ENCODE data around the gene GSN. TPM values are rescaled to one million over a fixed set of nuclear protein-coding genes. Genes with fewer than 3 reads are reported as not detected.
A peak's percentile ranks its signal among the peaks of the same experiment; 100 is the strongest.

The GSN gene
- polyA plus RNA-seq, 3 donors = 67.4 to 187 (median 95.8) TPM

DNA sequence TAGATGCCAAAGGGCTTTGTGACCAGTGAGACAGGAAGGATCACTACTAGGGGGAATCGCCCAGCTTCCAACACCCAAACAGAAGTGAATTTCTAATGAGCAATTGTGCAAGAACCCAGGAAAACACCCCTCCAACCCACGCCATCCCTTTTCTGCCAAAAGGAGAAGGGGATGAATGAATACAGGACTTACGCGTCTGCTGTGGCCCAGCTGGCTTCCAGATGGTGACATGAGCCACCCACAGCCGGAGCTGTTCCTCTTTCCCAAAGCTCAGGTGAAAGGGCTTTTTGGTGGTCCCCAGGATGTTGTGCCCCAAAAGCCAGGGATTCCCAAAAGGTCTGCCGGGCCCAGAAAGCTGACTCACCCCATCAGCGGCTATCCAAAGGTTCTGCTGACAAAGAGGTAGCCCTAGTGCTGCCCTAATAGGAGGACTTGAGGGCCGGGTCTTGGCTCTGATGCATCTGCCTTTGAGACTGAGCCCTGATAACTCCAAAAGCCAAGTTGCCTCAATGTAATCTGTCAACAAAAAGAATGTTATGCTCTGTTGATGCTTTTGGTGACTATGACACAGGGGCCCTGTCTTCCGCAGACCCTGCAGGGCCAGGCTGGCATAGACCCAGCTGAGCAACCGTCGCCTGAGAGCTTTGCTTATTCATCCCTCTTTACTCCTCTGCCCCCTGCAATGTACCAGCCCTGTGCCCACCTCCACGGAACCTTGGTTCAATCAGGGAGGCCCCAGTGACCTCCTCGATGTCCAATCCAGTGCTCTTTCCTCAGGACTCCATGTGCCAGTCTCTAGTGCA is 14.5 kb downstream of the GSN start:
- intact Hi-C loops (cut with micrococcal nuclease) = no loop called here
- H4K20me1 ChIP-seq (ENCODE audit: insufficient read depth, low read length) = peaks cover 21% of the 10 kb centered on the region
- H3K4me3 ChIP-seq (replicated peaks in 1 of 3; ENCODE audit: low read depth in 2 of 3, low read length in 3 of 3) = peak overlapping the region in 1 of 3 experiments; percentile 24
- peak overlapping the region; percentile 44 for H3K9ac ChIP-seq (ENCODE audit: insufficient read depth, low read length, poor library complexity, severe bottlenecking)
- peaks cover 32 to 42% of the 10 kb centered on the region in 2 donors for H3K36me3 Mint-ChIP-seq
- TF ChIP-seq, protein P1, sequence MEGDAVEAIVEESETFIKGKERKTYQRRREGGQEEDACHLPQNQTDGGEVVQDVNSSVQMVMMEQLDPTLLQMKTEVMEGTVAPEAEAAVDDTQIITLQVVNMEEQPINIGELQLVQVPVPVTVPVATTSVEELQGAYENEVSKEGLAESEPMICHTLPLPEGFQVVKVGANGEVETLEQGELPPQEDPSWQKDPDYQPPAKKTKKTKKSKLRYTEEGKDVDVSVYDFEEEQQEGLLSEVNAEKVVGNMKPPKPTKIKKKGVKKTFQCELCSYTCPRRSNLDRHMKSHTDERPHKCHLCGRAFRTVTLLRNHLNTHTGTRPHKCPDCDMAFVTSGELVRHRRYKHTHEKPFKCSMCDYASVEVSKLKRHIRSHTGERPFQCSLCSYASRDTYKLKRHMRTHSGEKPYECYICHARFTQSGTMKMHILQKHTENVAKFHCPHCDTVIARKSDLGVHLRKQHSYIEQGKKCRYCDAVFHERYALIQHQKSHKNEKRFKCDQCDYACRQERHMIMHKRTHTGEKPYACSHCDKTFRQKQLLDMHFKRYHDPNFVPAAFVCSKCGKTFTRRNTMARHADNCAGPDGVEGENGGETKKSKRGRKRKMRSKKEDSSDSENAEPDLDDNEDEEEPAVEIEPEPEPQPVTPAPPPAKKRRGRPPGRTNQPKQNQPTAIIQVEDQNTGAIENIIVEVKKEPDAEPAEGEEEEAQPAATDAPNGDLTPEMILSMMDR (IDR thresholded peaks at IDR 0.05) = no peak
- H3K4me2 ChIP-seq (replicated peaks; ENCODE audit: extremely low read depth, low read length, poor library complexity, severe bottlenecking) = peak overlapping the region; percentile 35
- no peaks in the 10 kb centered on the region for H3K9me3 ChIP-seq (replicated peaks in 1 of 2; ENCODE audit: control insufficient read depth in 1 of 2, insufficient read depth in 1 of 2, low read length in 2 of 2)
- H3K27ac Mint-ChIP-seq = peak overlapping the region; percentile 85 to 97 (median 90)
- peaks cover 0 to 8% of the 10 kb centered on the region in 2 donors for H3K36me3 ChIP-seq (replicated peaks in 1 of 2; ENCODE audit: control insufficient read depth in 1 of 2, insufficient read depth in 2 of 2, low read length in 2 of 2)
- peak overlapping the region; percentile 32 to 51 for H3K4me3 Mint-ChIP-seq
- H3K9me3 Mint-ChIP-seq = no peaks in the 10 kb centered on the region
- H3K27me3 ChIP-seq (ENCODE audit: control insufficient read depth in 2 of 2, insufficient read depth in 2 of 2, low read length in 2 of 2) = no peaks in the 10 kb centered on the region
- H3K4me1 Mint-ChIP-seq = peaks cover 89% of the 10 kb centered on the region
- peak; percentile 67 to 93 (median 74) for DNase-seq
- H3K27me3 Mint-ChIP-seq (ENCODE audit: low read depth in 3 of 3) = peaks cover 0 to 2% (median 2%) of the 10 kb centered on the region in 3 donors
- H3K27ac ChIP-seq (ENCODE audit: low read depth in 1 of 2, low read length in 2 of 2) = peak overlapping the region; percentile 44 to 74
- peaks cover 76 to 90% of the 10 kb centered on the region in 2 donors for H3K4me1 ChIP-seq (ENCODE audit: control insufficient read depth in 1 of 2, insufficient read depth in 2 of 2, low read length in 2 of 2)
- no peak overlapping the region for H2AFZ ChIP-seq (ENCODE audit: insufficient read depth, low read depth, low read length, poor library complexity, severe bottlenecking)
- 0% methylated on average over 8 of the region's 13 CpGs for WGBS (ENCODE audit: insufficient coverage)
- H3K79me2 ChIP-seq (ENCODE audit: insufficient read depth, low read length) = peaks cover 40% of the 10 kb centered on the region

DNA sequence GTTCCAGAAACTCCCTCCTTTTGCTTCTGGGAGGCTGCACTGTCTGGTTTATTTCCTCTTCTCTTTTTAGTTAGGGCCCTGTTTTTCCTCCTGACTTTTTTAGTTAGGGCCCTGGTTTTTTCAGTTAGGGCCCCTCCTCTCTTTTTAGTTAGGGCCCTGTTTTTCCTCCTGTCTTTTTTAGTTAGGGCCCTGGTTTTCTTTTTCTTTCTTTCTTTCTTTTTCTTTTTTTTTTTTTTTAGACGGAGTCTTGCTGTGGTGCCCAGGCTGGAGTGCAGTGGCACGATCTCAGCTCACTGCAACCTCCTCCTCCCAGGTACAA is 15.1 kb downstream of the GSN start:
- H3K9me3 ChIP-seq (replicated peaks in 1 of 2; ENCODE audit: control insufficient read depth in 1 of 2, insufficient read depth in 1 of 2, low read length in 2 of 2) = no peaks in the 10 kb centered on the region
- peaks cover 92% of the 10 kb centered on the region for H3K4me1 Mint-ChIP-seq
- DNase-seq = peak in 2 of 3 donors; percentile 43 to 58
- peaks cover 0 to 2% (median 2%) of the 10 kb centered on the region in 3 donors for H3K27me3 Mint-ChIP-seq (ENCODE audit: low read depth in 3 of 3)
- no CpG with 5 or more reads among the region's 2 CpGs for WGBS (ENCODE audit: insufficient coverage)
- H3K4me3 ChIP-seq (replicated peaks in 1 of 3; ENCODE audit: low read depth in 2 of 3, low read length in 3 of 3) = no peak overlapping the region
- peaks cover 34 to 43% of the 10 kb centered on the region in 2 donors for H3K36me3 Mint-ChIP-seq
- peak overlapping the region in 1 of 2 donors; percentile 51 for H3K4me3 Mint-ChIP-seq
- H3K4me1 ChIP-seq (ENCODE audit: control insufficient read depth in 1 of 2, insufficient read depth in 2 of 2, low read length in 2 of 2) = peaks cover 82 to 96% of the 10 kb centered on the region in 2 donors
- peak overlapping the region; percentile 35 for H3K4me2 ChIP-seq (replicated peaks; ENCODE audit: extremely low read depth, low read length, poor library complexity, severe bottlenecking)
- no peak overlapping the region for H2AFZ ChIP-seq (ENCODE audit: insufficient read depth, low read depth, low read length, poor library complexity, severe bottlenecking)
- peaks cover 0 to 8% of the 10 kb centered on the region in 2 donors for H3K36me3 ChIP-seq (replicated peaks in 1 of 2; ENCODE audit: control insufficient read depth in 1 of 2, insufficient read depth in 2 of 2, low read length in 2 of 2)
- H3K27ac Mint-ChIP-seq = peak overlapping the region; percentile 85 to 97 (median 90)
- H3K27ac ChIP-seq (ENCODE audit: low read depth in 1 of 2, low read length in 2 of 2) = peak overlapping the region; percentile 44 to 74
- TF ChIP-seq, protein P1 (IDR thresholded peaks at IDR 0.05) = no peak
- no peaks in the 10 kb centered on the region for H3K27me3 ChIP-seq (ENCODE audit: control insufficient read depth in 2 of 2, insufficient read depth in 2 of 2, low read length in 2 of 2)
- intact Hi-C loops (cut with micrococcal nuclease) = no loop called here
- peak overlapping the region; percentile 44 for H3K9ac ChIP-seq (ENCODE audit: insufficient read depth, low read length, poor library complexity, severe bottlenecking)
- H4K20me1 ChIP-seq (ENCODE audit: insufficient read depth, low read length) = peaks cover 21% of the 10 kb centered on the region
- H3K9me3 Mint-ChIP-seq = no peaks in the 10 kb centered on the region
- H3K79me2 ChIP-seq (ENCODE audit: insufficient read depth, low read length) = peaks cover 41% of the 10 kb centered on the region

Data from CD14-positive monocyte (primary cell).